SK-MEL-5 (cell line): Measurements from ENCODE around the gene PRKCQ. TPM values are rescaled to one million over a fixed set of nuclear protein-coding genes. Genes with fewer than 3 reads are reported as not detected.

Experiments
- DNase-seq: peaks from one replicate; pipeline ENCODE4 v3.0.0-alpha.2; 2016; ENCODE audit warnings: low read depth, low spot score
- in situ Hi-C: cut with HindIII; loops from 2 replicates; pipeline ENCODE4 v1.10.0; 2016; ENCODE audit warnings: low sequenced_read_pairs, high pct_unique_total_duplicates, low pct_unique_long_range_greater_than_20kb
- total RNA-seq: library from RNA; depleted of rRNA; stranded (reverse); fragments of >200 nt; shearing (Covaris generic); gene quantifications from 2 replicates; pipeline ENCODE4 v1.2.3, GENCODE V29; 2014

The PRKCQ gene
- total RNA-seq, 1 experiment from 2014 or later = not detected

DNA sequence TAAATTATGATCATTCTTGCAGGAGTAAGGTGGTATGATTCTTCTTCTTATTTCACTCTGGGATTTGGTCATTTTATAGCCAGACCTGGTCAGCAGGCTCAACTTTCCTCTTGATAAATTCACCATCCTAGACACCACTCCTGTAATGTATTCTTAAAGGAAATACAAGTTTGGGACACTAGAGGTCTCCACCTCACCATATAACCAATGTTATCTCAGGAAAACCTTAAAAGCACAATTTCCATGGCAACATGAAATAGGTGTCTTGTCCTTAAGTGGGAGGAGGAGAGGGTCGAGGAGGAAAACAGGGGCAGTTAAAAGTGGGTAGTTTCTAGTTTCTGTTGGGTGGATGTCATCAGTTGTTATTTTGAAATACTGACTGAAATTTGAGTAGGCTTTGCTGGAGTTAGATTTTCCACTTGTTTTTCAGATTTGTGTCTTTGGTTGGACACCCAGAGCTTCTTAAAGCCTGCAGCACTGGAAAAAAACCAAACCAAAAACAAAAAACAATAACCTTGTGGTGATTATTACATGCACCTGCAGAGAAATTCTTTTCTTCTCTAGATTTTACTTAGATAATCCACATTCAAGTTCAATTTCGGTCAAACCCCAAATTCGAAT is 163.1 kb downstream of the PRKCQ start:
- in situ Hi-C loops = no loop called here
- peak; percentile 68 for DNase-seq

DNA sequence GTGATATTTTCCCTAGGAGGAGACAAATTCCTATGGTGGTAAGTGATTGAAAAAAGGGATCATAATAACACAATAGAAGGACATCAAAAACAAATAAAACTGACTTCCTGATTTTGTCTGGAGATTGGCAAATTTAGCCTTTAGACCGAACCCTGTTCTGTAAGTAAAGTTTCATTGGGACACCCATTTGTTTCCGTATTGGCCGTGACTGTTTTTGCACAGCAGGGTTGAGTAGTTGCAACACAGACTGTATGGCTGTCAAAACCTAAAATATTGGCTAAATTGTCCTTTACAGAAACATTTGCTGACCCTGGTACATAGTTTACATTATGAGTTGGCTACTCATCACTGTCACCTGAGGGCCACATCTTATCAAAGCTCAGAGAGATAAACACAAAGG is 168.6 kb downstream of the PRKCQ start:
- DNase-seq = no peak
- in situ Hi-C loops = no loop called here

DNA sequence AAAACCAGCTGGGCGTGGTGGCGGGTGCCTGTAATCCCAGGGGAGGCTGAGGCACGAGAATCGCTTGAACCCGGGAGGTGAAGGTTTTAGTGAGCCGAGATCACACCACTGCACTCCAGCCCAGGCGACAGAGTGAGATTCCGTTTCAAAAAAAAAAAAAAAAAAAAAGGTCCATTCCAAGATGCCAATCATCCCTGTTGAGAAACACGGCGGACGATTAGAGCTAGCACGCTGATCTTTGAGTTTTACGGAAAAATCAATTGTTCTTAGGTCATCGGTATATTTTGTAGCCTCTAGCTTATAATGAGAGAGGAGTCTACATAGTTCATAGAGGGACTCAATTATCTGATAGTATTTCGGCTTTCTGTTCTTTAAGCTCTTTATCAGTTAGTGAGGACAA is 169.2 kb downstream of the PRKCQ start:
- in situ Hi-C loops = no loop called here
- DNase-seq = no peak

DNA sequence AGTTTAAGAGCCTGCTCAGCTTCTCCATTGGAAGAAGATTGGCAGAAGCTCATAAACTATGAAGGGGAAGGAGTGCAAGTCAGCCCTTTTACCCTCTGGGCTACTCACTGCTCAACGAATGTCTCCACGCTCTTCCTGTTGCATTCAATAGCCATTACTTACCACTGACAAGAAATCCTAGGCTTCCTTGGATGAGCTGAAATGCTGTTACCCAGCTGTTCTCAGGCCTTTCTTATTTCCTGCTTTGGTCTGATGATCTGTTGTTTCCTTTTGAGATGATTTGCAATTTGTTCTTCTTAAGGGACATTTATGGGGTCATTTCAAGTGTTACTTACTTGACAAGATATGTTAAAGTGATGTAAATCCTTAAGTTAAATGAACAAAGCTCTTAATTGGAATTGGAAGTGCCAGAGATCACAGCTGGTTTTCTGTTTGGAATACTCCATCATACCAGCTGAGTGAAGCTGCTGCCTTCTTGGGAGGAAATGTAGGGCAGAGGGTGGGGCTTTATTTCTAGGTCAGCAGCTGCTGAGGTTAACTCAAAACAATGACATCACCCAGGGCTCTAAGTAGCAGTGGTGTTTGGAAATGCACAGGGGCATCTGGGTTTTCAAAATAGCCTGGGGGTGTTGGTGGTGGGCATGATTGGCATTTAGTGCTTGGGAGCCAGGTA is 170.0 kb downstream of the PRKCQ start:
- DNase-seq = no peak
- in situ Hi-C loops = no loop called here

DNA sequence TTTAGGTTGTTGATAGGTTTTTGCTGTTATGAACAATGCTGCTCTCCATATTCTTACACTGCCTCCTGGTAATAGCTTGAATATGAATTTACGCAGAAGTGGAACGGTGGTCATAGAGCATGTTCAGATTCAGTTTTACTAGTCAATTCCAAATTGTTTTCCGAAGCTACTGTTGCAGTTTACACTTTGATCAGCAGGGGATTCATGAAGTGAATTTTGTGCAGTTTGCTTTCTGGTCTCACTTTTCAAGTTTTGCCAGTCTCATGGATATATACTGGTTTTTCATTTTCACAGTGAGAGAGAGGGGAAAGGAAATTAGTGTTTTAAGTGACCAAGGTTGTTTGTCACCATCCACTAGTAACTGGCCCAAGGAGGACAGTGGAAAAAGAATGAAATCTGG is 171.3 kb downstream of the PRKCQ start:
- in situ Hi-C loops = no loop called here

DNA sequence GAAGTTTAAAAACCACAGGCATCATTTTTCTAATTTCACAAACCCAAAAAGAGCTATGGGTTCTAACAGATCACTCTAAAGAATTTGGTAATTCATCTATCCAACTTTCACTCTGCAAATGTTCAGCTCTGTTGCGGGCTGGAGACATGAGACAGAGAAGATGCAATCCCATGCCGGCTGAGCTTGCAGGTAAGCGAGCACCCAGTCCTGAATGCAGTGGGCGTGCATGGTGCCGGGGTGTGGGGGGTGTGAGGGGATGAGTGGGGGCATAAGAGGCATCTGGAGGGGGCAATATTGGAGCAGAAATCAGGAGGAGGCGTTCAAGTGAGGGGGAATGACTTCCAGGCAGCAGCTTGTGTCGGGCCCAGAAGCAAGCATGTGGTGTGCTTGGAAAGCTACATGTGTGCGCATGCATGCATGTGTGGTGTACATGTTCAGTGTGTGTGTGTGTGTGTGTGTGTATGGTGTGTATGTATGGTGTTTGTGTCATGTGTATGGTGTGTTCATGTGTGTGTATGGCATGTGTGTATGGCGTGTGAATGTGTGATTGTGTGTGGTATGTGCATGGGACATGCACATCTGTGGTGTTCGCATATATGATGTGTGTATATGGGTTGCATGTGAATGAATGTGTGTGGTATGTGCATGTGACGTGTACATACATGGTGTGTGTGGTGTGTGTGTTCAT is 172.9 kb downstream of the PRKCQ start:
- in situ Hi-C loops = no loop called here
- no peak for DNase-seq

More for the DNA sequence above, 171.3 kb downstream of the PRKCQ start:
- DNase-seq = no peak

DNA sequence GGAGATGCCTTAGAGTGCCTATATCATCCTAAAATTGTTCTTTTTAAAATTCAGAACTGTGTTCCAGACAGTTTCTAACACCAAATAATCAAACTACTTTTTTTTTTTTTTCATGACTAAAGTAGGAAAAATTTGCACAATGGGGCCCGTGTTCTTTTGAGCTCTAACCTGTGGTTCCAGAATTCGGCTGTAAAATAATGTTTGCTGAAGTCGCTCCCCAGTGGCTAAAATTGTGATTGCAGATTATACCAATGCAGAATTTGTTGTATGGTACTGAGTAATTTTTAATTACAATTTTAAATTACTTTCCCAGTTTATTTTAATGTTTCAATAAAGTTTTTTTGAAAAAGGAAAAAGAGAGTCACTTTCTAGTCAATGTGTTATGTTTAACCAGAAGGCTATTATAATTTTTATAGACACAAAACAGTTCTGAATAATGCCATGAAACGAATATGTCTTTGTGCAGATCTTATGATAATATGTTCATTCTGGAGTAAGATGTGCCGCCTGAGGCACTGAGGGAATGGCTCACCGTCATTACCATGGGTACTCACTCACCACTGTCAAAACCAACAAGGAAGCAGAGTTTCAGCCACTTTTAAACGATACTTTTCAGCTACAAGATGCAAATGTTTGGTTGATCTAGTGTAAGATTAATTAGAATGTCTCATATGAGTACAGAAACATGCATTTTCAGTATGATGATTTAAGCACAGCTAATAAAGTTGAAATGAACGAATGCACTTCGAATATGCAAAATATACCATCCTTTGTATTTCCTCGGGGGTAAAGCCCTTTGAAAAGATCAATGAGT is 173.6 kb downstream of the PRKCQ start:
- peak; percentile 63 for DNase-seq
- in situ Hi-C loops = no loop called here

GRCh38 chr10:6405713-6406112 is 174.4 kb downstream of the PRKCQ start:
- DNase-seq = no peak
- in situ Hi-C loops = no loop called here

- DNase-seq = no peak
- in situ Hi-C loops = no loop called here
Observed at GRCh38 chr10:6404127-6405072, 175.7 kb downstream of the PRKCQ start.

- no peak for DNase-seq
- in situ Hi-C loops = no loop called here
Observed at GRCh38 chr10:6402960-6403359, 177.1 kb downstream of the PRKCQ start.

DNA sequence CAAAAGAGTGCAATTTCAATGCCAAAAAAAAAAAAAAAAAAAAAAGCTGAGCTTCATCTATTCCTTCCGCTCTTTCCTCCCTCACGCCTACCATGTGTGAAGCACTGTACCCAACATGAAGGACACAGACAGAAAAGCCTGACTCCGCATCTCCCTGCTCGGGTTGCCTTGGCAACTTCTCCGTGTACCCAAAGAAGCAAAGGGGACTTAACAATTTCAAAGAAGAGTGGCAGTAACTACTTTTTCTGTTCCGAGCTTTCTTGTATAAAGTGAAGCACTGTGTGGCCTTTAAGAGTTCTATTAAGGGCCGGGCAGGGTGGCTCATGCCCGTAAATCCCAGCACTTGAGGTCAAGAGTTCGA is 177.7 kb downstream of the PRKCQ start:
- in situ Hi-C loops = no loop called here
- DNase-seq = no peak

- in situ Hi-C loops = no loop called here
- DNase-seq = peak; percentile 89
Observed at GRCh38 chr10:6401558-6402348, 178.3 kb downstream of the PRKCQ start.

DNA sequence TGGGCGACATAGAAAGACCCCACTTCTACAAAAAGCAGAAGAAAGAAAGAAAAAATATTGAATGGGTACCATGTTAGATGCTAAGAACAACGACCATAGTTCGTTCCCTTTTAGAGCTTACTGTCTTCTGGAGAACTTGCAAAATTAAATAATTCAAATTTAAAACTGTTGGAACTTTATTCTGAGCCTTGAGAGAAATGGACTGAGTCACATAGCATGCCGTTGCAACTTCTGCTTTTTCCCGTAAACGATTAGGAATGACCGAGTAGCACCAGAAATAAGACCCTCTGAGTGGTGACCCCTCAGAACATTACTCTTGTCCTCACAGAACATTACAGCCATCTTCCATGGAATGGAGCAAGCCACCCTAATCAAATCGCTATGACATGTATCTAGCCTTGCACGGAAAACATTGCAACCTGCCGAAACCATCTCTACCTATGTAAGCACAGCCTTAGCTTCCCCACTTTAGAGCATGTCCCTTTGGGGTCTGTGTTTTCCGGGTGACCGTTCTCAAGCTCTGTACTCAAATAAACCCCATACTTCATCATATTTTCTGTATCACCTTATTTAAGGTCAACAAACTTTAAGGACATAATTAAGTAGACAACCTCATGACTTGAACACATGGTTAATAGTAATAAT is 179.1 kb downstream of the PRKCQ start:
- DNase-seq = no peak
- in situ Hi-C loops = no loop called here

DNA sequence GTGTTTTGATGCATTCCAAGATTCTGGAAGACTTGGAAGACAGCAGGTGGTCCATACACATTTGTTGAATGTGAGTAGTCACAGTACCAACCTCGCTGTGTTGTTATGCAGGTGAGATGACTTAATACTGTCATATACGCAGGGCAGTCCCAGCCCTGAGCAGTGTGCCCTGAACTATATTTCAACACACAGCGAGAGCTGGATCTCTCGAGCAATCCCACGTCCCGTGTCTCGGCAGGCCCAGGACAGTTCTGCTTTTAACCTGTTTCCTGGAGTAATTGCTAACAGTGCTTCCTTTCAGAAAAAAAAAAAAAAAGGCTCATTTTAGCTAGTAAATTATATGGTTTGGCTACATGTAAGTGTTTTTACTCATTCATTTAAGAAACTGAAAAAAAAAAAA is 179.7 kb downstream of the PRKCQ start:
- in situ Hi-C loops = no loop called here
- no peak for DNase-seq

- in situ Hi-C loops = no loop called here
- DNase-seq = no peak
Observed at GRCh38 chr10:6399879-6400278, 180.2 kb downstream of the PRKCQ start.

- in situ Hi-C loops = no loop called here
- peak; percentile 59 for DNase-seq
Observed at GRCh38 chr10:6399231-6399741, 180.8 kb downstream of the PRKCQ start.
